ENCODE results near the gene AHCY.

- TF ChIP-seq POLR2AphosphoS5 (IDR thresholded peaks at IDR 0.05; ENCODE audit: low read depth, low read length), result no peak
- no peak for TF ChIP-seq REST (IDR thresholded peaks at IDR 0.05; ENCODE audit: insufficient read depth in 1 of 2, low read depth in 2 of 2, low read length in 2 of 2)
These were observed 42.2 kb upstream of the AHCY start for GRCh38 chr20:34345402-34345736.
